Suprapubic skin (tissue), 4 donors: ENCODE results near the gene USHBP1.

Source experiments
- POLR2A ChIP-seq, 2 donors: fragments of 450-650 bp; IDR thresholded peaks; one replicate each; pipeline ENCODE4 v1.6.1; 2017; ENCODE audit warnings: antibody characterized with exemption in 2 of 2, mild to moderate bottlenecking in 2 of 2, moderate library complexity in 2 of 2
- POLR2AphosphoS5 ChIP-seq, 3 donors: sonication (generic); formaldehyde crosslinking; IDR thresholded peaks; one replicate each; pipeline ENCODE4 v1.6.1; 2017; ENCODE audit warnings: antibody characterized with exemption in 3 of 3
- TF ChIP-seq, protein P1 (sequence below), 2 donors: fragments of 200-600 bp in 1 of 2; fragments of 450-650 bp in 1 of 2; sonication (generic) in 1 of 2; IDR thresholded peaks; one replicate each; pipeline ENCODE4 v1.5.1; 2016 to 2019; ENCODE audit warnings: antibody characterized with exemption in 2 of 2, mild to moderate bottlenecking in 1 of 2, moderate library complexity in 1 of 2

DNA sequence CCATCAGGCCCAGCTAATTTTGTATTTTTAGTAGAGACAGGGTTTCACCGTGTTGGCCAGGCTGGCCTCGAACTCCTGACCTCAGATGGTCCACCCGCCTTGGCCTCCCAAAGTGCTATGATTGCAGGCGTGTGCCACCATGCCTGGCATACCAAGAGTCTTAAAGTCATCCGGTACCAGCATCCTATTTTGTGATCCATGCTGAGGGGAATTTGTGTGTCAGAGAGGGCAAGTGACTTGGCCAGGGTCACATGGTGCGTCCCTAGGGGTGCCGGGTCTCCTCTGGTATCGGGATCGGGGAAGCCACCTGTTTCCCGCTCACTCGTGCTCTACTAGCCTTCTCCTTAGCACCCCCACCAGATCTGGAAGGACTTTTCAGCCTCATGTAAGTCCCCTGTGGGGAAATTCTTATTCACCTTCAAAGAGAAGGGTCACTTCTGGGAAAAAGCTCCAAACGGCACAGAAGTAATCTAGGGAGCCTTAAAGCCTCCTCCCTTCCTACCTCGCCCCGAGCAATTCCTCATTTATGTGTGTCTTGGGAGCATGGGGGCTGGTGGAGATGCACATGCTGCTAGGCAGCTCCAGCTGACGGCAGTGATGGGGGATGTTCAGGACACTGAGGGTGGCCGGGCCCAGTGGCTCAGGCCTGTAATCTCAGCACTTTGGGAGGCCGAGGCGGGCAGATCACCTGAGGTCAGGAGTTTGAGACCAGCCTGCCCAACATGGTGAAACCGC, 11.1 kb upstream of the USHBP1 start:
- TF ChIP-seq, protein P1, sequence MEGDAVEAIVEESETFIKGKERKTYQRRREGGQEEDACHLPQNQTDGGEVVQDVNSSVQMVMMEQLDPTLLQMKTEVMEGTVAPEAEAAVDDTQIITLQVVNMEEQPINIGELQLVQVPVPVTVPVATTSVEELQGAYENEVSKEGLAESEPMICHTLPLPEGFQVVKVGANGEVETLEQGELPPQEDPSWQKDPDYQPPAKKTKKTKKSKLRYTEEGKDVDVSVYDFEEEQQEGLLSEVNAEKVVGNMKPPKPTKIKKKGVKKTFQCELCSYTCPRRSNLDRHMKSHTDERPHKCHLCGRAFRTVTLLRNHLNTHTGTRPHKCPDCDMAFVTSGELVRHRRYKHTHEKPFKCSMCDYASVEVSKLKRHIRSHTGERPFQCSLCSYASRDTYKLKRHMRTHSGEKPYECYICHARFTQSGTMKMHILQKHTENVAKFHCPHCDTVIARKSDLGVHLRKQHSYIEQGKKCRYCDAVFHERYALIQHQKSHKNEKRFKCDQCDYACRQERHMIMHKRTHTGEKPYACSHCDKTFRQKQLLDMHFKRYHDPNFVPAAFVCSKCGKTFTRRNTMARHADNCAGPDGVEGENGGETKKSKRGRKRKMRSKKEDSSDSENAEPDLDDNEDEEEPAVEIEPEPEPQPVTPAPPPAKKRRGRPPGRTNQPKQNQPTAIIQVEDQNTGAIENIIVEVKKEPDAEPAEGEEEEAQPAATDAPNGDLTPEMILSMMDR (IDR thresholded peaks at IDR 0.05) = no peak
- TF ChIP-seq POLR2AphosphoS5 (IDR thresholded peaks at IDR 0.05) (no peak), POLR2A (IDR thresholded peaks at IDR 0.05) (no peak)
